MCF 10A (cell line): ENCODE results near the gene SMYD3. TPM values are rescaled to one million over a fixed set of nuclear protein-coding genes. Genes with fewer than 3 reads are reported as not detected.

ENCODE experiments used
- BruUV-seq: library from RNA; stranded (reverse); fragments of 400-500 nt; replicated peaks from 2 replicates; lab custom pipeline; 2021; lab: Mats Ljungman, UMichigan
- CTCF ChIA-PET: fragments of 300-600 bp; sonication (Branson Sonifier 250); formaldehyde crosslinking; extraction: SDS; loops from one replicate; lab custom pipeline; 2021; ENCODE audit warnings: antibody characterized with exemption, inconsistent platforms; lab: Yijun Ruan, JAX
- POLR2A ChIA-PET: fragments of 300-600, 350-650 bp; sonication (Branson Sonifier 250); formaldehyde crosslinking; extraction: SDS; loops from one replicate; lab custom pipeline; 2020; ENCODE audit warnings: antibody characterized with exemption, inconsistent platforms; lab: Yijun Ruan, JAX
- DNase-seq: peaks from one replicate; pipeline ENCODE4 v3.0.0-alpha.2; 2018; ENCODE audit not compliant: unreplicated experiment
- H3K27ac Mint-ChIP-seq: one replicate; pipeline ENCODE4 v1.8.0; 2022; ENCODE audit warnings: mild to moderate bottlenecking, low read depth, mixed read lengths; ENCODE audit not compliant: unreplicated experiment
- H3K27me3 Mint-ChIP-seq: one replicate; pipeline ENCODE4 v1.8.0; 2022; ENCODE audit warnings: mixed read lengths; ENCODE audit not compliant: insufficient read depth, unreplicated experiment
- H3K36me3 Mint-ChIP-seq: one replicate; pipeline ENCODE4 v1.8.0; 2022; ENCODE audit warnings: mild to moderate bottlenecking, moderate library complexity, mixed read lengths; ENCODE audit not compliant: insufficient read depth, unreplicated experiment
- H3K4me1 Mint-ChIP-seq: one replicate; pipeline ENCODE4 v1.8.0; 2022; ENCODE audit warnings: mixed read lengths; ENCODE audit not compliant: insufficient read depth, unreplicated experiment
- H3K4me3 Mint-ChIP-seq: one replicate; pipeline ENCODE4 v1.8.0; 2022; ENCODE audit warnings: mild to moderate bottlenecking, moderate library complexity, mixed read lengths; ENCODE audit not compliant: unreplicated experiment
- H3K9me3 Mint-ChIP-seq: one replicate; pipeline ENCODE4 v1.8.0; 2022; ENCODE audit warnings: mixed read lengths; ENCODE audit not compliant: unreplicated experiment
- intact Hi-C: fragments of 100-400 bp; cut with micrococcal nuclease; formaldehyde crosslinking; loops from 2 replicates; pipeline ENCODE4 v1.14.1; 2022
- total RNA-seq: library from RNA; stranded (reverse); gene quantifications from 2 replicates; pipeline ENCODE4 v1.2.3, GENCODE V29; 2022
- TF ChIP-seq, protein P1 (sequence below): fragments of 200-600 bp; IDR thresholded peaks from one replicate; pipeline ENCODE4 v1.8.0; 2022; ENCODE audit warnings: antibody characterized with exemption, mild to moderate bottlenecking; ENCODE audit not compliant: unreplicated experiment

The SMYD3 gene
- total RNA-seq, 1 experiment from 2014 or later = 26.9 TPM

DNA sequence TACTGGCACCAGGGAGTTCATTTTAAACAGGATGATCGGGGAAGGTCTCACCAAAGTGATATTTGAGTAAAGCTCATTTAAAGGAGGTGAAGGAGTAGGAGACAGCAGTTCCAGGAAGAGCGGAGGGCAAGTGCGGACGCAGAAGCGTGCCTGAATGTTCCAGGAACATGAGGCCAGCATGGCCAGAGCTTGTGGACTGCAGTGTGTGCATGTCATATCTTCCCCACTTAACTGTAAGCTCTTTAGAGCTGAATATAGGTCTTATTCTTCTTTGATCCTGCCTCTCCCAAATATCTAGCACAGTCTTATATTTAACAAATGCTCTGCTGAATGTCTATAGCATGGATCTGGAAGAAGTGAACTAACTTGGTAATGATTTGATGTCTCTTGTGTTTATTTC is 639.3 kb downstream of the SMYD3 start:
- no peak for DNase-seq
- Mint-ChIP-seq H3K27ac (no peak overlapping the region), H3K36me3 (no peaks in the 10 kb centered on the region), H3K27me3 (no peaks in the 10 kb centered on the region), H3K9me3 (no peaks in the 10 kb centered on the region), H3K4me1 (no peaks in the 10 kb centered on the region), H3K4me3 (no peak overlapping the region)
- BruUV-seq = no TSS peak
- TF ChIP-seq, protein P1, sequence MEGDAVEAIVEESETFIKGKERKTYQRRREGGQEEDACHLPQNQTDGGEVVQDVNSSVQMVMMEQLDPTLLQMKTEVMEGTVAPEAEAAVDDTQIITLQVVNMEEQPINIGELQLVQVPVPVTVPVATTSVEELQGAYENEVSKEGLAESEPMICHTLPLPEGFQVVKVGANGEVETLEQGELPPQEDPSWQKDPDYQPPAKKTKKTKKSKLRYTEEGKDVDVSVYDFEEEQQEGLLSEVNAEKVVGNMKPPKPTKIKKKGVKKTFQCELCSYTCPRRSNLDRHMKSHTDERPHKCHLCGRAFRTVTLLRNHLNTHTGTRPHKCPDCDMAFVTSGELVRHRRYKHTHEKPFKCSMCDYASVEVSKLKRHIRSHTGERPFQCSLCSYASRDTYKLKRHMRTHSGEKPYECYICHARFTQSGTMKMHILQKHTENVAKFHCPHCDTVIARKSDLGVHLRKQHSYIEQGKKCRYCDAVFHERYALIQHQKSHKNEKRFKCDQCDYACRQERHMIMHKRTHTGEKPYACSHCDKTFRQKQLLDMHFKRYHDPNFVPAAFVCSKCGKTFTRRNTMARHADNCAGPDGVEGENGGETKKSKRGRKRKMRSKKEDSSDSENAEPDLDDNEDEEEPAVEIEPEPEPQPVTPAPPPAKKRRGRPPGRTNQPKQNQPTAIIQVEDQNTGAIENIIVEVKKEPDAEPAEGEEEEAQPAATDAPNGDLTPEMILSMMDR = no peak
- ChIA-PET POLR2A (interaction anchor here (0.6 to 0.7 kb wide), 3 partner anchors 66 to 1856 kb away, joined by 3 read pairs; no protein-coding TSS in a partner anchor), CTCF (interaction anchor here (0.5 to 3.3 kb wide), 5 partner anchors 9 to 583 kb away, joined by 3 to 17 read pairs (median 5); no protein-coding TSS in a partner anchor)
- intact Hi-C loops = no loop called here

DNA sequence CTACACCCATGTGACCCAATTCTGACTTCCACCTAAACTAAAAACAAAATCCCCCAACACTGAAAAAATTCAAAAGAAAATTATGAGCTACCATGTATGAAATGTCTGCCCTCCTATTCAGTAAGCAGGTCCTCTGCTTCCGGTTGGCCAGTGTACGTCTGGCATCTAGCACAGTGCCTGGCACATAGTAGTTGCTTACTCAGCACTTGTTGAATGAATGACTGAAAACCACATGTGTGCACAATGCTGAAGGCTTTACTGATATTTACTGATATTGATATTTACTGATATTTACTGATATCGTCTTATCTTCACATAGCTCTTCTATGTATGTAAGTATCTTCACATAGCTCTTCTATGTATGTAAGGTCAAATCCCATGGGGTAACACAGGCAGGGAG is 642.2 kb downstream of the SMYD3 start:
- H3K4me3 Mint-ChIP-seq = no peak overlapping the region
- no peaks in the 10 kb centered on the region for H3K9me3 Mint-ChIP-seq
- TF ChIP-seq, protein P1 = no peak
- no peak overlapping the region for H3K27ac Mint-ChIP-seq
- no peaks in the 10 kb centered on the region for H3K36me3 Mint-ChIP-seq
- POLR2A ChIA-PET = no interaction called here
- BruUV-seq = no TSS peak
- intact Hi-C loops = no loop called here
- no peak for DNase-seq
- no peaks in the 10 kb centered on the region for H3K27me3 Mint-ChIP-seq
- CTCF ChIA-PET = interaction anchor here (0.7 to 1.7 kb wide), 3 partner anchors 9 to 17 kb away, joined by 3 to 5 read pairs (median 4); no protein-coding TSS in a partner anchor
- H3K4me1 Mint-ChIP-seq = peaks cover 5% of the 10 kb centered on the region

DNA sequence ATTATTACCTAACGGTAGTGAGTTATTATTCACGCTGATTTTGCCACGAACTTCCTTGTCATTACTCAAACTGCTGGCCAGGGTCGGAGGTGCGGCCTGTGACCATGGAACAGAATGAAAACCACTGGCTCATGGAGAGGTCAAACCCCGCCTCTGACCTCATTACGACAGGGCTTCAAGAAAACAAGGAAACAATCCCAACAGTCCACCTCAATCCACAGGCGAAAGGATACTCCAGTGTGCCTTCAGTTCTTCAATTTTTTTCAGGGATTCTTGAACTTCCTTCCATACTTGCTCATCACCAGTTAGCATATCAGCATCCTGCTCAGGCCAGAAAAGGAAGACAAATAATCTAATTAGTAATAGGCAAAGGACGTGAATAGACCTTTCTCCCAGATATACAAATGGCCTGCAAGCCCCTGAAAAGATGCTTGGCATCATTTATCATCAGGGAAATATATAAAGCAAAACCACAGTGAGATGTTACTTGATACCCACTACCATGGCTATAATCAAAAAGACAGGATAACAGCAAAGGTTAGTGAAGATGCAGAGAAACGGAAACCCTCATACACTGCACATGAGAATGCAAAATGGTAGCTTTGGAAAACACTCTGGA is 643.4 kb downstream of the SMYD3 start:
- ChIA-PET CTCF (interaction anchor here (1.3 kb wide), 1 partner anchor 10 kb away, joined by 5 read pairs; no protein-coding TSS in a partner anchor), POLR2A (no interaction called here)
- DNase-seq = no peak
- intact Hi-C loops = no loop called here
- peaks cover 10% of the 10 kb centered on the region for H3K4me1 Mint-ChIP-seq
- TF ChIP-seq, protein P1 = no peak
- no peak overlapping the region for H3K27ac Mint-ChIP-seq
- no peaks in the 10 kb centered on the region for H3K9me3 Mint-ChIP-seq
- no TSS peak for BruUV-seq
- H3K4me3 Mint-ChIP-seq = no peak overlapping the region
- no peaks in the 10 kb centered on the region for H3K27me3 Mint-ChIP-seq
- H3K36me3 Mint-ChIP-seq = no peaks in the 10 kb centered on the region

DNA sequence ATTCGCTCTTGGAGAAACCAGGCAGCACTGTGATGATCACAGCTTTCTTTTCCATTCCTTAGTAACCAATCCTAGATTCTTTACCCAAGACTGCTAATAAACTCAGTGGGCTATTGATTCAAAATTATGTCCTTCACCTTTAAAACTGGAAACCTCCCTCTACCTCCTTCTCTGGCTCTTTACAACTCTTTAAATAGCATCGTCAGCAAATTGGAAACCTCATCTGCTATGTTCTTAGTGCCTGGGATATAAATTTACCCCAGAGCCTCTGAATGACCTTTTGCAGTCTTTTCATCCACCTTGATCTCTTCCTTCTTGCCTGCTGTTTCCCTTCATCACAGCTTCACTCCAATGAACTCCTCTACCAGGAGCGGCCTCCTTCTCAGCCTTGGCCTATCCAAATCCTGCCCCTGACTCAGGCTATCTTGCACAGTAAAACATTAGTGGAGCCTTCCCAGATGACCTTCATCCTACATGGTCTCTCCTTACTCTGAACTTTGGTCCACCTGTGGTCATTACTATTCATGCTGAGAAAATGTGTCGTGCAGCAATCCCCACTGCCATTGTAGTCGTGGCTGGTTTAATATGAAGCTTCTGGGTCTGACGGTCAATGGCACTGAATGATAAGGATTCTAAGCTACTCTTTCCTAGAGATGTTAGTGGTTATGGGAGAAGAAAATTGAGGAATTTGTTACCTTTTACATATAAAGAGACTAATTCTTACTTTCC is 644.1 kb downstream of the SMYD3 start:
- CTCF ChIA-PET = interaction anchor here (0.8 to 1.1 kb wide), 2 partner anchors 25 to 137 kb away, joined by 3 to 4 read pairs; no protein-coding TSS in a partner anchor
- Mint-ChIP-seq H3K27me3 (no peaks in the 10 kb centered on the region), H3K4me3 (no peak overlapping the region), H3K4me1 (peaks cover 10% of the 10 kb centered on the region), H3K36me3 (no peaks in the 10 kb centered on the region), H3K9me3 (no peaks in the 10 kb centered on the region), H3K27ac (no peak overlapping the region)
- POLR2A ChIA-PET = no interaction called here
- no peak for DNase-seq
- intact Hi-C loops = no loop called here
- BruUV-seq = no TSS peak
- TF ChIP-seq, protein P1 = no peak
